HG03060 (cell line): ENCODE results near the gene APLN.

Experiments used
- ATAC-seq: cut with Tn5 transposase; IDR thresholded peaks from one replicate; pipeline ENCODE4 v1.9.1; 2021; ENCODE audit warnings: low read depth, moderate number of reproducible peaks; ENCODE audit not compliant: unreplicated experiment

APLN gene

DNA sequence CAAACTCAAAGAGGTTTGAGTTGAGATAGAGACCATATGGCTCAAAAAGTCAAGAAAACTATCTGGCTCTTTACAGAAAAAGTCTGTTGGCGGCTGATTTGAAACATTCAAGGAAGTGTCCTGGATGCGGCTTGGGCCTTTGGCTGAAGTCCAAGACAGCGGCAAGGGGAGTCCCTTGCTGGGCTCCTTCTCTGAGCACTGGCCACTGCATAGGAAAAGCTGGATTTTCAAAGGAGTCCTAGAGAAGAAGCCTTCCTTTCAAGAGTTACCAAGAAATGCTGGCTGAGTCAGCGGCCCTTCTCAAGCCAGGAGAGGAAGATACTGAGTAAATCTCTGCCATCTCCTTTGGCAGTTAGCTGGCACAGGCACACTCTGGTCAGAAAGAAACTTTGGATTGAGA lies 12.1 kb downstream of the APLN start:
- ATAC-seq: no peak

DNA sequence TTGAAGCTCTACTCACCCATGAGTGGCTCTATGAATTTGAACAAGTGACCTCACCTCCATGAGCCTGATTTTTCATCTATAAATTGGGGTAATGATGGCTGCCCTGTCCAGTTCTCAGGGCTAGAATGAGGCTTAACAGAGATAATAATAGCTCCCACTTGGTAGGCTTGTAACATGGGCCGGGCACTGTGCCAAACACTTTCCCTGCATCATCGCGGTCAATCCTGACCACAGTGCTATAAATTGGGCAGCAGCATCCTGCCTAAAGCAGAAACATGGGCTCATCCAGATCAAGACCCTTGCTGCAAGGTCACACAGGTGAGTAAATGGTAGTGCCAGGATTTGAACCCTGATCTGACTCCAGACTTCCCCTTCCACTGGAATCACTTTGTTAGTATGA lies 12.8 kb downstream of the APLN start:
- ATAC-seq: no peak

DNA sequence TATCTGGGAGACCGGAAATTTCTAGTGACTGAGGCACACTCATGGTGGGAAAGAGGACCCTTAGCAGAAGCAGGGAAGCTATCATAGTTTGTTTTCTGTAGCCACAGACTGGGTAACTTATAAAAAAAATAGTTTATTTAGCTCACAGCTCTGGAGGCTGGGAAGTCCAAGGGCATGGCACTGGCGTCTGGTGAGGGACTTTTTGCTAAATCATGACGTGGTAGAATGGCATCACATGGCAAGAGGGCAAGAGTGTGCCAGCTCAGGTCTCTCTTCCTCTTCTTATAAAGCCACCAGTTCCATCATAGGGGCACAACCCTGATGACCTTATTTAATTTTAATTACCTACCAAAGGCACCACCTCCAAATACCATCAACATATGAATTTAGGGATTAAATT lies 13.3 kb downstream of the APLN start:
- no peak for ATAC-seq

DNA sequence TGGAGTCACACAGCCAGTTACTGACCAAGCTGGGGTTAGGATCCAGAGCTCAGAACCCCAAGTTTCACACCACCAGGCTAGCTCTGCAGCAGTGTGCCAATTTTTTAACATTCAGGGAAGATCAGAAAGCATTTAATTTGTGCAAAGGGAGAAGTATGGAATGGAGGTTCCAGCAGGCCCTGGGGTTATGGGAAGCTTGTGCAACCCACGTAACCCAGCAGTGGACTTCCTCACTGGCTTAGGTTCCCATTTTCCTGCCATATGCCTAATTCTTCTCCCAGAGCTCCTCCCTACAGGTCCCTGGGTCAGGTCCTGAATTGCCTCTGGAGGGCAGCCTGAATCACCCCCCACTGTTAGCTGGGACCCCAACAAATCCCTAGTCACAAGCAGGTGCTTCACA lies 14.0 kb downstream of the APLN start:
- no peak for ATAC-seq

DNA sequence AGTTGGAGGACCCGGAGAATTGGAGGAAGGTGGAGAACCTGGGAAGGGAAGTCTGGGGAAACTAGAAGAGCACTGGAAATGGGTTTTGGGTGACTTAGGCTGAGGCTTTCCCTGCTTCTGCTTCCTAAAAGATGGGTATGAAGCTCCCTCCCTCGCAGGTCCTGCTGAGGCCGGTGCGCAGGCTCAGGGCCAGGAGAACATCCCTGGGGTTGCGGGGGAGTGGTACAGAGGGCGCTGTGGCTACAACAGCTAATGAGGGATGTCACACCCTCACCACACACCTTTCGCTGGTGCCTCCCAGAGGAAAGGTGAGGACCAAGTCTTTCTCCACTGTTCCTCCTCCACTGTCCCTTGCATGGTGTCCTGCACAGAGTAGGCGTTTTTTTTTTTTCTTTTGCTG lies 15.8 kb downstream of the APLN start:
- no peak for ATAC-seq

DNA sequence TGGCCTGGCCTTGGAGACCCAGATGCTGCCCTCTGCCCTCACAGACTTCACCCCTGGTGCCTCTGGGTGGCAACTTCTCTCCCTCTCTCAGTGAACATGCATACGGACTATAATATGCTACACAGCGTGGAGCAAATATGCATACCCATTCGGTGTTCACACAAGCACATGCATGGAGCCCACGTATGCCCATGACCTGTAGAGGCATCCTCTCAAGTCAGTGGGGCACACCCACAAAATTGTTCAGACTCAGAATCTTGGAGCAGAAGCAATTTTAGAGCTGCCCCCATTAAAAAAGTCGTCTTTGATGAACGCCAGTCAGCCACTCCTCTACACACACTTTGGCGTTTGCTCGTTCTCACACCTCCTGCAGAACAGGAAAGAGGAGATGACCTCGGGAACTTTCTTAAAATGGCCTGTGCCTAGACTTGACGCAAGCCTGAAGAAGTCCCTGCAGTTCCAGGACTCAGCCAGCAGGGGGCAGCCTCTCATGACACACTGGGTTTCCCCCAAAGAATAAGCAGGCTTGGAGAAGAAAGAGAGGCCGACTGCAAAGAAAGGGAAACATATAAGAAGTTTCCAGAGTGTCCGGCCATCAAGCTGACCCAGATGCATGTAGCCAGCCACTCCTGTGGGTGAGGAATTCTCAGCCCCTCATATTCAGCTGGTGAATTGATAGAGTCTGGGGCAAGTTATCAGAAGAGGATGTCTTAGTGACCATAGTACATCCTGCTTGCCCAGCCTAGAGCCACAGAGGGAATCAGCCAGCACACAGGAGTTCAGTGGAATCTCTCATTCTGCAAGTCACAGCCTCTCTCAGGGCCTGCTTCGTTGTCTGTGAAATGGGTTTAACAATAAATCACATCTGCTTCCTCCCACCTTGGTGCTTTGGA lies 17.3 kb downstream of the APLN start:
- no peak for ATAC-seq

DNA sequence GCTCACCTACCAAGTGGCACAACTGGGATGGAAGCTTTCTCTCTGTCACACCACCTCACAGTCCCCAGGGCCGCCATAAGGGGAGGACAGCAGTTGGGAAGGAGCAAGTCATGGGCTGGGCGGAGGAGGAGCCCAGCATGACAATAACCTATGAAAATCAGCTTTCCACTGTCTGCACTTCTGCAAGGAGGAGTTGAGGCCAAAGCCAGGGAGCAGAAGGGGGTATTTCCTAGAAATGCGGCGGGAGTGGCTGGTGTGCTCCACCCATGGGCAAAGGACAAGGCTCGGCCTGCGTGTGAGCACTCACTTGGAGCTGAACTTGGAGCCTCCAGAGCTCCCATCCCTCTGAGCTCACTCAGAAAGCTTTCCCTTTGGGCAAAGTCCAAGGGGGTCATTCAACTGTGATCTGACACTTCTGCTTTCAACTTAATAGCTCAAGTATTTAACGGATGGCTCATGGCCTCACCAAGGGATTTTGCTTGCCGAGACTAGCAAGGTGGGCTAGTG lies 18.5 kb downstream of the APLN start:
- ATAC-seq: no peak

DNA sequence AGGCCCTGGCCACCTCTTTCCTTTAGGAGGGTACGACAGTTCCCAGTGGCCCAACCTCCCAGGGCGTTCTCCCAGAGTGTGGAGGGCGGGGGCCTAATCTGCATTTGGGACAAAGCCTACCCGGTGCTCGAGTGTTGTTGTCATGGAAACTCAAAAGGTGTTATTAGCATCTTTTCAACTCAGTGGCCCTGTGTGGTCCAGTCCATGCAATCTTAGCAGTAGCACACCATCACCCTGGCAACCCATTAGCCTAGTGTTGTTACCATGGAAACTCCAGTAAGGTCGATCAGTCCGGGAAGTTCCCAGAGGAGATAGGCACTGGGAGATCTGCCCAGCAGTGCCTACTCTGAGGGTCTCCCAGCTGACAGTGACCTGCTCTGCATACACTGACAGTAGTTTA lies 20.2 kb downstream of the APLN start:
- ATAC-seq: no peak

DNA sequence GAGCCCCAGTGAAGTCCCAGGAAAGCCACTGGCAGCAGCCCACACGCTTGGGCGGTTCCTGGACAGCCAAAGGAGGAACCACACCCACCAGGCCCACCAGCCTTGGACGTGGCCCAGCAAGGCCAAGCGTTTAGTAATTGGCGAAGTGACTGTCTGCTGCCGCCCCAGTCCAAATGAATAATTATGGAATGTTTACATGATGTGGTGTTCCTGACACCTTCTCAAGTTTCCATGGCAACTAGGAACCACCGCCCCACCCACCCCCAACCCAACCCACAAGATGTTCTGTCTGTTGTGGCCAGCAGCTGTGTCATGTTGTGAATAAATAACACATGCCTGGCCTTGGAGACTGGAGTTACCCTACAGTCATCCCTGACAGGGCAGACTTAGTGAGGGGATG lies 22.3 kb downstream of the APLN start:
- ATAC-seq: no peak

DNA sequence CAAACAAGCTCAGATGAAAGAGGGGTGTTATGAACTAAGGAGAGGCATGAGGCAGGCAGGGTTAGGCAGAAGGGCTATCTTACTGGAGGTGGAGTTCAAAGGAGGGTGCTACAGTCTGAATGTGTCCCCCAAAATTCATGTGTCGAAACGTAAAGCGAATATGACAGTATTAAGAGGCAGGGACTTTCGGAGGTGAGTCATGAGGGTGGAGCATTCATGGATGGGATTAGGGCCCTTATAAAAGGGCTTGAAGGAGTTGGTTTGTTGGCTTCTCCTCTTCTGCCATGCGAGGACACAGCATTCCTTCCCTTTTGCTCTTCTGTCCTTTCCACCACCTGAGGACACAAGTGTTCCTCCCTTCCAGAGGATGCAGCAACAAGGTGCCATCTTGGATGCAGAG lies 22.9 kb downstream of the APLN start:
- no peak for ATAC-seq

DNA sequence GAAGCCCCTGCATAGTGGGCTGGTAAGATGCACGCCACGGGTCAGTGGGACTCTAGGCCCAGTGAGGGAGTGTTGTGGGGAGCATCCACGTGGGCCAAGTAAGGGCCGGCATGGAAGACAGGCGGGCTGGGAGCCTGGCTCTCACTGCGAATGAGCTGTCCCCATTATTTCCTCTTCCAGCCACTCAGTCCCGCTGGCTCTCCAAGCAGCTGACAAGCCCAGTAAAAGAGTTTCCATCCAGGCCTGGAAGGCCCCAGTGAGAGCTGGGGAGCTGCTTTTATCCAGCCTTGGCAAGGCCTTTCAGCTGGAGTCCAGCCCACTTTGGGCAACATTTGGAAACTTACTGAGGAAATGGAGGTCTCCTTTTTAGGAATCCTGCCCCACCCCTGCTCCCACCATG lies 24.9 kb downstream of the APLN start:
- no peak for ATAC-seq

DNA sequence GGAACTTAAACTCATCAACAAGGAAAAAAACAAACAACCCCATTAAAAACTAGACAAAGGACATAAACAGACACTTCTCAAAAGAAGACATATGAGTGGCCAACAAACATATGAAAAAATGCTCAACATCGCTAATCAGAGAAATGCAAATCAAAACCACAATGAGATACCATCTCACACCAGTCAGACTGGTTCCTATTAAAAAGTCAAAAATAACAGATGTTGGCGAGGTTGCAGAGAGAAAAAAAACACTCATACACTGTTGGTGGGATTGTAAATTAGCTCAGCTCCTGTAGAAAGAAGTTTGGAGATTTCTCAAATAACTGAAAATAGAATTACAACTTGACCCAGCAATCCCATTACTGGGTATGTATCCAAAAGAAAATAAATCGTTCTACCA lies 28.7 kb downstream of the APLN start:
- ATAC-seq: no peak

DNA sequence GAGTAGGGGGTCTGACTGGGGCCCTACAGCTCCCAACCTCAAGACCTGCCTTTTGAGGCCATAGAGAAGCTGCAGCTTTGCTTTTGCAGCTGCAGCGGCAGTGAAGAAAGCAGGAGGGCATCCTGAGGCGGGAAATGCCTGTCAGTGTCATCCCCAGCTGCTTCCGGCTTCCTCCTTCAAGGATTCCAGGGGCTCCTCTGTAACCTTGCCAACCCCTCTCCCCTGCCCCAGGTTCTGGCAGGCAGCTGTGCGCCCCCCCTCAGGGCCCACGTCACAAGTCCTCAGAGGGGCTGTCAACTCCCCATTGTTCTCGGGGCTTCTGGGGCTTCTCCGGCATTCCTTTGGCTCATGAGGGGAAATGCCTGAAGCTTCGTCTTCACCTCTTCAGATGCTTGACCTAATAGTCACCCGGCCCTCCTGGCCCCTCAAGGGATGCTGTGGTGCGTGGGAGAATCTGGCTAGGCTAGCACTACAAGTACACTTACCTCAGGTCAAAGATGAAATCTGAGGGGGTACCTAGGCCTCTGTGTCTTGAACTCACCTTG lies 31.9 kb downstream of the APLN start:
- ATAC-seq: no peak

DNA sequence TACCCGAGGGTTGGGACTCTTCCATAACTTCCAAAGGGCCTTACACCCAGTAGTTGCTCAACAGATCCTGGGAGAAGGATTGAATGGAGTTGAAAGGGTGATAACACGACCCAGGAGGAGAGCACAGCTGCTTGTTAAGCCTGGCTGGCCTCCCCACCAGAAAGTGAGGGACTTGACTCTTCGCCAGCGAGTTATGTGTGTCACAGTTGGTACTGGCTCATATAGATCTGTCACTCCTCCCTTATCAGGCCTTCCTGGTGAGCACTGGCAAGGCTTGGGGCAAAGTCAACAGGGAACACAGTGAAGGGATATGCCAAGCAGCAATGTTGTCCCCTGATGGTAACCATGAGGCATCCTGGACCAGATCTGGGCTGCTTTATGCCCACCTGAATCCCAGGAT lies 35.8 kb downstream of the APLN start:
- no peak for ATAC-seq

DNA sequence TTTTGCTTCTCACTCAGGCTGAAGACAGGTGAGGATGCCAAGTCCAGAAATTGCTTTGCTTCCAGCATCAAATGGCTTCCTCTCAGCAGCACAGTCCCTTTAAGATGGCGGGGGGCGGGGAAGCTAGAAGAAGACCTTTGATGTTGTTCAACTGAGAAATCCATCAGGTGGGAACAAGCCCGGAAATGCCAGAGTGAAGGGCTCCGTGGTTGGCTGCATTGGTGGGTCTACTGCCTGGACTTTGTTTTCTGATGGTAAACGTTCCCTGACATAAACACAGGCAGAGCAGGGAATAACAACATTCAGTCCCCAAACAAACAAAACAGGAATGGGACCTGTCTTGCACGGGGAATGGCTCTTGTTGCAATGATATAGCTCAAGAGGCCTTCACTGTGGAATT lies 37.3 kb downstream of the APLN start:
- no peak for ATAC-seq

DNA sequence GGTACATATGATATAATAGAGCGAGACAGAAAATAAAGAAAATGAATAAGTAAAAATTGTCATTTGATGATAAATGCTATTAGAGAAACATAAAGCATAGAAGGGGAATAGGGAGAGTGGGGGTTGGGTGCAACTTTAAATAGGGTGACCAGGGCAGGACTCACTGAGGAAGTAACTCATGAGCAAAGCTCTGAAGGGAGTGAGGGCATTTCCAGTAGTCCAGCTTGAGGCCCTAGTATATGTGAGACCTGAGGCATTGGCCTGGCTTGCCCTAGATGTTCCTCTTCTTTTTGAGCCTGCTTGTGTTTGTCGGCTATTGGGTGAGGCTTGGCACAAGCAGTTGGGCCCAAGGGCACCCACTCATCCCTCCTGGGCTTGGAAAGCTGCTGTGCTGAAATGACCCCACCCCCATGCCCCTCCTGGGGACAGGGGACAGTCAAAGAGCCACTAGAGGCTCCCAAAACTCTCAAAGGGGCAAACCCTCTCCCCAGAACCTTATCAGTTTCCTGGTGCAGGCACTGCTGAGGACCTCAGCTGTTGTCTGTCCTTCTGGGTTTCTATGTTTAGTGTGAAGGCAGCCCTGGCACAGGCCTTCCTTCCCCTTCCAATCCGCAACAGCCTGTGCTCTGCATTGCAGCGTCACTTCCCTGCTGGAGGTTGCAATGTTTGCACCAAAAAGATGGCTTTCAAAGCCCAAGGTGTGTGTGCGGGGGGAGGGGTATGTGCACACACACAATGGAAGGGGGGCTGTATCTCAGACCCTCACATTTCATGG lies 40.1 kb downstream of the APLN start:
- no peak for ATAC-seq

DNA sequence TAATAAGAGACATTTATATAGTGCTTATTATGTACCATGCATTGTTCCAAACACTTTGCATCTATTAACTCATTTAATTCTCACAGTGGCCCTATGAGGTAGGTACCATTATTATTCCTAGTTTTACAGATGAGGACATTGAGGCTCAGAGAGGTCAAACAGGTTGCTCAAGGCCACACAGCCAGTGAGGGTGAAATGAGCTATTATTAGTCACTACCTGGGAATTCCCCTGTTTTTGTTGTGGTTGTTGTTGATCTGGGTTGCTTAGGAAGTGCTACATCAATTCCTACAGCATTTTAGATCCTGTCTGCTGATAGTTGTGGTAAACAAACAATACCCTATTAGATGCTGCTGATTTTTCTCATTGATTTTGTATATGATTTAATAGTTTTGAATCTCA lies 41.2 kb downstream of the APLN start:
- no peak for ATAC-seq

DNA sequence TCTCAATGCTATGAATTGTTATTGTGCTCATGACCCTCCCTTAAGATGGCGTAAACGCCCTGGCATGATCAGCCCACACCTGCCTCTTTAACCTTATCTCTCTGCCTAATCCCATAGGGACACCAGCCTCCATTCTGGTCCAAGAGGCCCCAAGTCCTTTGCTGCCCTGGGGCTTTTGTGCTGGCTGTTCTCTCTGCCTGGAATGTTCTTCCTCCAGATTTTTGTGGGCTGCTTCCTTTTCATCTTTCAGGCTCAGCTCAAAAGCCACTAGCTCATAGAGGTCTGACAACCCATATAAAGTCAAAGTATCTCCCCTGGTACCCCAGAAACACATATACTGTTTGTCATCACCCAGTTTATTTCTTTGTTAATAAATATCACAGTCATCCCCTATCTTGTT lies 42.4 kb downstream of the APLN start:
- no peak for ATAC-seq

DNA sequence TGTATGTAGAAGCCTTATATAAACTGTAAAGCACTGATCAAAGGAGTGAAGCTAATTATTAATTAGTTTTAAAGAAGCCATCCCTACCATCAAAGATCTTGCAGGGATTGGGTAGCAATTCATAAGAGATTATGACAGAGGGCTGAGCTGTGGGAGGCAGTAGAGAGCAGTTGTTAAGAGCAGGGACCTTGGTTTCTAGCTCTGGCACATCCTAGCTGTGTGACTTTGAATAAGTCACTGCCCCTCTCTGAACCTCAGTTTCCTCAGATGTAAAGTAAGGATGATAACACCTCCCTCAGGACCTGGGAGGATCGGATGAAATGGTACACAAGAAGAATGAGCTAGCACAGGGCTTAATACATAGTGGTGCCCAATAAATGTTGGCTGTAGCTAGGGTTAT lies 45.4 kb downstream of the APLN start:
- ATAC-seq: no peak

DNA sequence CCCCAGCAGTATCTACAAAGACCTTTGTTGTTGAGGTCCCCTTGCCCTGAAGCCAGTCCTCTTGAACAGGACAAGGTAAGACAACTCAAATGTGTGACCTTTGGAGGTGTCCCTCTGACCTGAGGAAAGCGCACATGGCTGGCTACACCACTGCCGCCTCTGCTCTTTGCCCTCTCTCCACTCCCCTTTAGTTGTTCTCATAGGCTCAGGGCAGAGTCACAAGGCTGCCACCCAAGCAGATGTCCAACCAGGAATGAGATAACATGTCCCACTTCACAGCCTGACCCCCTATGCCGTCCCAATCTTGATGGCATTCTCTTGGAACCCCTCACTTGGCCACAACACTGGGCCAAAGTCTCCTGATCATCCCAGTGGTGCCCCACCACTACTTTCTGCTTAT lies 46.3 kb downstream of the APLN start:
- ATAC-seq: no peak

DNA sequence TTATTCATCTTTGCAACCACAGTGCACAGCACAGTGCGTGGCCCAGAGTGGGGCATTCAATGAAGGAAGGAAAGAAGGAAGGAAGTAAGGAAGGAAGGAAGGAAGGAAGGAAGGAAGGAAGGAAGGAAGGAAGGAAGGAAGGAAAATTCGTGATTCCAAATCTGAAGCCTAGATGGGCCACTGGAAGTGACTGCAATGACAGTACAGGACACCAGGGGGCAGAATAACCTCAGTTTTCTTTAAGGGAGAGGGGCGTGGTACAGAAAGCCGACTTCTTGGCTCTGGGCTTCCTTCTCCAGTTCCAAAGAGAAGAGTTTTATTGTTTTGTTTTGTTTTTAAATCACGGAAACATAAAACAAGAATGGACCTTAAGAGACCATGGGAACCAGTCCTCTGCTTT lies 47.8 kb downstream of the APLN start:
- ATAC-seq: no peak
